ENCODE results near the gene RBM19. TPM values are rescaled to one million over a fixed set of nuclear protein-coding genes. Genes with fewer than 3 reads are reported as not detected.
"Not testable (repeated sequence)": the region's sequence is repeated elsewhere in the genome, so short reads cannot be mapped to it uniquely, and the experiment has no call there.

The RBM19 gene
- total and polyA plus RNA-seq, 3 donors from 2014 or later = 28.9 to 55.4 (median 49.5) TPM

GRCh38 chr12:113812411-113813228 lies 153.5 kb downstream of the RBM19 start:
- Histone ChIP-seq H3K9me3 (no peaks in the 10 kb centered on the region), H3K27ac (no peak overlapping the region), H3K27me3 (no peaks in the 10 kb centered on the region), H3K4me3 (no peak overlapping the region), H3K4me1 (no peaks in the 10 kb centered on the region), H3K36me3 (ENCODE audit: low read depth, missing control alignments) (no peaks in the 10 kb centered on the region)
- intact Hi-C loops (cut with DNase I; ENCODE audit: low total_unique reads) = no loop called here
- 81 to 85% methylated on average over 11 to 16 of the region's 16 CpGs for WGBS, 2 donors
- no peak for DNase-seq
- TF ChIP-seq, protein P1, sequence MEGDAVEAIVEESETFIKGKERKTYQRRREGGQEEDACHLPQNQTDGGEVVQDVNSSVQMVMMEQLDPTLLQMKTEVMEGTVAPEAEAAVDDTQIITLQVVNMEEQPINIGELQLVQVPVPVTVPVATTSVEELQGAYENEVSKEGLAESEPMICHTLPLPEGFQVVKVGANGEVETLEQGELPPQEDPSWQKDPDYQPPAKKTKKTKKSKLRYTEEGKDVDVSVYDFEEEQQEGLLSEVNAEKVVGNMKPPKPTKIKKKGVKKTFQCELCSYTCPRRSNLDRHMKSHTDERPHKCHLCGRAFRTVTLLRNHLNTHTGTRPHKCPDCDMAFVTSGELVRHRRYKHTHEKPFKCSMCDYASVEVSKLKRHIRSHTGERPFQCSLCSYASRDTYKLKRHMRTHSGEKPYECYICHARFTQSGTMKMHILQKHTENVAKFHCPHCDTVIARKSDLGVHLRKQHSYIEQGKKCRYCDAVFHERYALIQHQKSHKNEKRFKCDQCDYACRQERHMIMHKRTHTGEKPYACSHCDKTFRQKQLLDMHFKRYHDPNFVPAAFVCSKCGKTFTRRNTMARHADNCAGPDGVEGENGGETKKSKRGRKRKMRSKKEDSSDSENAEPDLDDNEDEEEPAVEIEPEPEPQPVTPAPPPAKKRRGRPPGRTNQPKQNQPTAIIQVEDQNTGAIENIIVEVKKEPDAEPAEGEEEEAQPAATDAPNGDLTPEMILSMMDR (IDR thresholded peaks at IDR 0.05) = no peak
- TF ChIP-seq POLR2A (IDR thresholded peaks at IDR 0.05) = no peak

GRCh38 chr12:113809462-113810220 lies 156.5 kb downstream of the RBM19 start:
- H3K27ac ChIP-seq; H3K36me3 ChIP-seq (ENCODE audit: low read depth, missing control alignments); H3K4me1 ChIP-seq; H3K4me3 ChIP-seq; H3K9me3 ChIP-seq; intact Hi-C loops (cut with DNase I; ENCODE audit: low total_unique reads); H3K27me3 ChIP-seq; DNase-seq: not testable (repeated sequence)
- WGBS, 2 donors = 96% methylated on average over 16 to 17 of the region's 17 CpGs

DNA sequence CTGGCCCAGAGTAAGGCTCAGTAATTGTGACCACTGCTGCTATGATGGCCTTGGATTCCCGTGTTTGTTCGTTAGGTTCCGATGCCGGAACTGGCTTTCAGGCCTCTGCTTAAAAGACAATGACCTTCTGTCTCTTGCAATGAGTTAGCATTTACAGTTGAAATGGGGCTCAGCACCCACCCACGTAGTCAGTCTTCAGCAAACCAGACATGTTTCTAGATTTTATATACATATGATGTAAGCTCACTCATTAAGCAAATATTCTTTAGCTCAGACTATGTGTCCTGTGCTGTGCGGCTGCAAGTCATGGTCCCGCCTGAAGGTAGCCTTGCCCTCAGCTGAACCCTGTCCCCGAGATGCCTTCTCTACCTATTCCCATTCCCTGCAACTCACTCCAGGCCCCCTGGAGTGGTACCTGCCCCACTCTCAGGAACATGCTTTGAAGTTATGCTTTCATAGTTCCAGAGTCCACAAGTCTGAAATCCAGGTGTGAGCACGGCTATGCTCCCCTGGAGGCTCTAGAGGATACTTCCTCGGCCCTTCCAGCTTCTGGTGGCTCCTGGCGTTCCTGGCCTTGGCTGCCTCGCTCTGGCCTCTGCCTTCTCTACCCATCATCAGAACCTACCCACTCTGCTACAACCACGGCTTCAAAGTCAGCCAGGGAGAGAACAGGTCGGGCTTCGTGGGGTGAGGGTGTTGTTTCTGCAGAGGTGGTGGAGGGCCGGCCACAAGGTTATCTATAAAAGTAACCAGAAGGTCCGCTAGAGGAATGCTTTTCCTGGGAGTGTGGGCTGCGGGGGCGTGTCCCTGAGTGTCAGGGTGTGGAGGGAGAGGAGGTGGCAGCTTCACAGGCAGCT lies 157.8 kb downstream of the RBM19 start:
- H3K36me3 ChIP-seq (ENCODE audit: low read depth, missing control alignments) = no peaks in the 10 kb centered on the region
- no peak overlapping the region for H3K27ac ChIP-seq
- no peaks in the 10 kb centered on the region for H3K9me3 ChIP-seq
- no peak overlapping the region for H3K4me3 ChIP-seq
- H3K4me1 ChIP-seq = no peaks in the 10 kb centered on the region
- no peak for TF ChIP-seq POLR2A (IDR thresholded peaks at IDR 0.05)
- TF ChIP-seq, protein P1 (IDR thresholded peaks at IDR 0.05) = no peak
- intact Hi-C loops (cut with DNase I; ENCODE audit: low total_unique reads) = no loop called here
- no peak for DNase-seq
- H3K27me3 ChIP-seq = no peaks in the 10 kb centered on the region
- WGBS, 2 donors = 66 to 78% methylated on average over 13 to 19 of the region's 19 CpGs

DNA sequence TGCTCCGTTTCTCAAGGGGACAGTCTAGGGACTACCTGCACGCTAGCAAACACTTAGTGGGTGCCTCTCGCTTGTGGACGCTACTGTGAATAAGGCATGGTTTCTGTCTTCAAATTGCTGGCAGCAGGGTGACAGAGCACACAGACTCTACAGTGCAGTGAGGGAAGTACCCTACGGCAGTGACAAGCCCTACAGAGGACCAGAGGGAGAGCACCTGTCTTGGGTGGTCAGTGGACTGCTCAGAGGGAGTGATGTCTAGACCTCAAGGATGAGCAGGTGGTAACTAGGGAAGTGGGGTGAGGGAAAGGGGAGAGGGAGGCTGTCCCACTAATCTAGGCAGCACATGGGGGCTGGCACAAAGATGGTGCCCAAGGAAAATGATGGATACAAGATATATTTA lies 160.5 kb downstream of the RBM19 start:
- Histone ChIP-seq H3K9me3 (no peaks in the 10 kb centered on the region), H3K4me3 (no peak overlapping the region), H3K36me3 (ENCODE audit: low read depth, missing control alignments) (no peaks in the 10 kb centered on the region), H3K4me1 (no peaks in the 10 kb centered on the region), H3K27me3 (no peaks in the 10 kb centered on the region), H3K27ac (no peak overlapping the region)
- intact Hi-C loops (cut with DNase I; ENCODE audit: low total_unique reads) = no loop called here
- WGBS, 2 donors = 86 to 95% methylated on average over 5 of the region's 5 CpGs
- DNase-seq = no peak
- TF ChIP-seq POLR2A (IDR thresholded peaks at IDR 0.05) = no peak
- TF ChIP-seq, protein P1 (IDR thresholded peaks at IDR 0.05) = no peak
